Measurements from ENCODE around the gene DNAH1. TPM values are rescaled to one million over a fixed set of nuclear protein-coding genes. Genes with fewer than 3 reads are reported as not detected.

The DNAH1 gene
- total and polyA plus RNA-seq, 2 of the 13 experiments (the other 11 are each of a cell fraction or from before 2014, with no cell fraction given): 0.64 to 3.5 TPM

DNA sequence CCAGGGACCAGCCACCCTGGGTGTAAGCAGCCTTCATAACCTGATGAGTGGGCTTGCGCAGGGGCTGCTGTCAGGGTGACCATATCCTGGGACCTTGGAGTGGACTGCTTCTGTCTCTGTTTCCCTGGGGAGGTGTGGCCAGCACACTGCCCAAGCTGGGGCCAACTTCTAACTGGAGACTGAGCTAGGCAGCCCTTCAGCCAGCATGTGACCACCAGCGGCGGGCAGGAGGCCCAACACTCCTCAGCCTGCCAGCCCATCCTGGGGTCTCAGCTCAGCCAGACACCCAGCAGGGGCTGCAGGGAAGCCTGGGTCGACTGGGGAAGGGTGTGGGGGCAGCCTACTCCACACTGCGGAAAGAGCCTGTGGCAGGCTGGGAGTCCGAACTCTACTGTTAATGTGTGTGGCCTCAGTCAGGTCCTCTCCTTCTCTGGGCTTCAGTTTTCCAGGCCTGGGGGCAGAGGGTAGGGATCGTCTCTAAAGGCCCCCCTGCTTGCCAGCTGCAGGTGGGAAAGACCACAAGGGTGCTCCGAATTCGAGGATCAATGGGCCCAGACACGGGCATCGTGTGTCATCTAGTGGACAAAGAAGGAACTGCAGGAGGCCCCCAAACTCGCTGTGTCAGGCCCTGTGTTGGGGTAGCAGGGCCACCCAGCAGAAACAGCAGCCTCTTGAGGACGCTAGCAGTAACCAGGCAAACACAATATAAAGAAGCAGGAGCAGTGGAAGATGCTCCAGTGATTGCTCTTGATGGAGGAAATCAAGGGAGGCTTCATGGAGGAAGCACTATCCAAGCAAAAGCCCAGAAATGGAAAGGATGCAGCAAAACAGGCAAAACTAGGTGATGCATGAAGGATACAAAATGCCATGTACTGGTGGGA lies 130.8 kb downstream of the DNAH1 start (continued):
- TF ChIP-seq, protein P1, sequence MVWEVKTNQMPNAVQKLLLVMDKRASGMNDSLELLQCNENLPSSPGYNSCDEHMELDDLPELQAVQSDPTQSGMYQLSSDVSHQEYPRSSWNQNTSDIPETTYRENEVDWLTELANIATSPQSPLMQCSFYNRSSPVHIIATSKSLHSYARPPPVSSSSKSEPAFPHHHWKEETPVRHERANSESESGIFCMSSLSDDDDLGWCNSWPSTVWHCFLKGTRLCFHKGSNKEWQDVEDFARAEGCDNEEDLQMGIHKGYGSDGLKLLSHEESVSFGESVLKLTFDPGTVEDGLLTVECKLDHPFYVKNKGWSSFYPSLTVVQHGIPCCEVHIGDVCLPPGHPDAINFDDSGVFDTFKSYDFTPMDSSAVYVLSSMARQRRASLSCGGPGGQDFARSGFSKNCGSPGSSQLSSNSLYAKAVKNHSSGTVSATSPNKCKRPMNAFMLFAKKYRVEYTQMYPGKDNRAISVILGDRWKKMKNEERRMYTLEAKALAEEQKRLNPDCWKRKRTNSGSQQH (CRISPR knock-in tag; IDR thresholded peaks at IDR 0.05; ENCODE audit: low read depth): peak; percentile 81; the same call in 1 of the 2 replicates
- TF ChIP-seq, protein P2, sequence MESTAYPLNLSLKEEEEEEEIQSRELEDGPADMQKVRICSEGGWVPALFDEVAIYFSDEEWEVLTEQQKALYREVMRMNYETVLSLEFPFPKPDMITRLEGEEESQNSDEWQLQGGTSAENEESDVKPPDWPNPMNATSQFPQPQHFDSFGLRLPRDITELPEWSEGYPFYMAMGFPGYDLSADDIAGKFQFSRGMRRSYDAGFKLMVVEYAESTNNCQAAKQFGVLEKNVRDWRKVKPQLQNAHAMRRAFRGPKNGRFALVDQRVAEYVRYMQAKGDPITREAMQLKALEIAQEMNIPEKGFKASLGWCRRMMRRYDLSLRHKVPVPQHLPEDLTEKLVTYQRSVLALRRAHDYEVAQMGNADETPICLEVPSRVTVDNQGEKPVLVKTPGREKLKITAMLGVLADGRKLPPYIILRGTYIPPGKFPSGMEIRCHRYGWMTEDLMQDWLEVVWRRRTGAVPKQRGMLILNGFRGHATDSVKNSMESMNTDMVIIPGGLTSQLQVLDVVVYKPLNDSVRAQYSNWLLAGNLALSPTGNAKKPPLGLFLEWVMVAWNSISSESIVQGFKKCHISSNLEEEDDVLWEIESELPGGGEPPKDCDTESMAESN (CRISPR knock-in tag; conservative IDR thresholded peaks at IDR 0.05): no peak
- TF ChIP-seq, protein P3, sequence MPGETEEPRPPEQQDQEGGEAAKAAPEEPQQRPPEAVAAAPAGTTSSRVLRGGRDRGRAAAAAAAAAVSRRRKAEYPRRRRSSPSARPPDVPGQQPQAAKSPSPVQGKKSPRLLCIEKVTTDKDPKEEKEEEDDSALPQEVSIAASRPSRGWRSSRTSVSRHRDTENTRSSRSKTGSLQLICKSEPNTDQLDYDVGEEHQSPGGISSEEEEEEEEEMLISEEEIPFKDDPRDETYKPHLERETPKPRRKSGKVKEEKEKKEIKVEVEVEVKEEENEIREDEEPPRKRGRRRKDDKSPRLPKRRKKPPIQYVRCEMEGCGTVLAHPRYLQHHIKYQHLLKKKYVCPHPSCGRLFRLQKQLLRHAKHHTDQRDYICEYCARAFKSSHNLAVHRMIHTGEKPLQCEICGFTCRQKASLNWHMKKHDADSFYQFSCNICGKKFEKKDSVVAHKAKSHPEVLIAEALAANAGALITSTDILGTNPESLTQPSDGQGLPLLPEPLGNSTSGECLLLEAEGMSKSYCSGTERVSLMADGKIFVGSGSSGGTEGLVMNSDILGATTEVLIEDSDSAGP (CRISPR knock-in tag; IDR thresholded peaks at IDR 0.05; ENCODE audit: borderline replicate concordance): no peak; the same call in 1 of the 2 replicates
- TF ChIP-seq ZSCAN31 (CRISPR knock-in tag; IDR thresholded peaks at IDR 0.05; ENCODE audit: low read depth) (peak; percentile 41; the same call in 1 of the 2 replicates), ZNF616 (CRISPR knock-in tag; IDR thresholded peaks at IDR 0.05; ENCODE audit: low read depth) (no peak), RAD21 (CRISPR knock-in tag; IDR thresholded peaks at IDR 0.05) (peak; percentile 96), ONECUT2 (CRISPR knock-in tag; IDR thresholded peaks at IDR 0.05) (no peak), ZNF160 (CRISPR knock-in tag; IDR thresholded peaks at IDR 0.05) (no peak), XRCC5 (optimal IDR thresholded peaks at IDR 0.05; ENCODE audit: low read length) (peak; percentile 59), REPIN1 (CRISPR knock-in tag; IDR thresholded peaks at IDR 0.05; ENCODE audit: borderline replicate concordance, low read depth) (peak; percentile 45; the same call in 1 of the 2 replicates), ZFY (CRISPR knock-in tag; IDR thresholded peaks at IDR 0.05) (peak; percentile 45; the same call in 1 of the 2 replicates), ZNF263 (CRISPR knock-in tag; IDR thresholded peaks at IDR 0.05) (peak; percentile 13; the same call in 1 of the 2 replicates), ESRRA (CRISPR knock-in tag; IDR thresholded peaks at IDR 0.05; ENCODE audit: low read depth) (0 out of 2 replicates have a peak, but pooled peaks have one; percentile 51), ZNF24 (IDR thresholded peaks at IDR 0.05) (0 out of 2 replicates have a peak, but pooled peaks have one; percentile 13), RXRB (CRISPR knock-in tag; IDR thresholded peaks at IDR 0.05; ENCODE audit: borderline replicate concordance) (peak; percentile 27; the same call in 1 of the 2 replicates), ZNF564 (CRISPR knock-in tag; IDR thresholded peaks at IDR 0.05) (no peak)
- TF ChIP-seq, protein P4, sequence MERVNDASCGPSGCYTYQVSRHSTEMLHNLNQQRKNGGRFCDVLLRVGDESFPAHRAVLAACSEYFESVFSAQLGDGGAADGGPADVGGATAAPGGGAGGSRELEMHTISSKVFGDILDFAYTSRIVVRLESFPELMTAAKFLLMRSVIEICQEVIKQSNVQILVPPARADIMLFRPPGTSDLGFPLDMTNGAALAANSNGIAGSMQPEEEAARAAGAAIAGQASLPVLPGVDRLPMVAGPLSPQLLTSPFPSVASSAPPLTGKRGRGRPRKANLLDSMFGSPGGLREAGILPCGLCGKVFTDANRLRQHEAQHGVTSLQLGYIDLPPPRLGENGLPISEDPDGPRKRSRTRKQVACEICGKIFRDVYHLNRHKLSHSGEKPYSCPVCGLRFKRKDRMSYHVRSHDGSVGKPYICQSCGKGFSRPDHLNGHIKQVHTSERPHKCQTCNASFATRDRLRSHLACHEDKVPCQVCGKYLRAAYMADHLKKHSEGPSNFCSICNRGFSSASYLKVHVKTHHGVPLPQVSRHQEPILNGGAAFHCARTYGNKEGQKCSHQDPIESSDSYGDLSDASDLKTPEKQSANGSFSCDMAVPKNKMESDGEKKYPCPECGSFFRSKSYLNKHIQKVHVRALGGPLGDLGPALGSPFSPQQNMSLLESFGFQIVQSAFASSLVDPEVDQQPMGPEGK (CRISPR knock-in tag; IDR thresholded peaks at IDR 0.05): peak; percentile 53; the same call in 1 of the 2 replicates
- TF ChIP-seq, protein P5, sequence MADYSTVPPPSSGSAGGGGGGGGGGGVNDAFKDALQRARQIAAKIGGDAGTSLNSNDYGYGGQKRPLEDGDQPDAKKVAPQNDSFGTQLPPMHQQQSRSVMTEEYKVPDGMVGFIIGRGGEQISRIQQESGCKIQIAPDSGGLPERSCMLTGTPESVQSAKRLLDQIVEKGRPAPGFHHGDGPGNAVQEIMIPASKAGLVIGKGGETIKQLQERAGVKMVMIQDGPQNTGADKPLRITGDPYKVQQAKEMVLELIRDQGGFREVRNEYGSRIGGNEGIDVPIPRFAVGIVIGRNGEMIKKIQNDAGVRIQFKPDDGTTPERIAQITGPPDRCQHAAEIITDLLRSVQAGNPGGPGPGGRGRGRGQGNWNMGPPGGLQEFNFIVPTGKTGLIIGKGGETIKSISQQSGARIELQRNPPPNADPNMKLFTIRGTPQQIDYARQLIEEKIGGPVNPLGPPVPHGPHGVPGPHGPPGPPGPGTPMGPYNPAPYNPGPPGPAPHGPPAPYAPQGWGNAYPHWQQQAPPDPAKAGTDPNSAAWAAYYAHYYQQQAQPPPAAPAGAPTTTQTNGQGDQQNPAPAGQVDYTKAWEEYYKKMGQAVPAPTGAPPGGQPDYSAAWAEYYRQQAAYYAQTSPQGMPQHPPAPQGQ (CRISPR knock-in tag; IDR thresholded peaks at IDR 0.05; ENCODE audit: borderline replicate concordance): no peak
